ENCODE data around the gene GAL.
"Not testable (repeated sequence)": the region's sequence is repeated elsewhere in the genome, so short reads cannot be mapped to it uniquely, and the experiment has no call there.

GRCh38 chr11:68635172-68635571 lies 49.2 kb upstream of the GAL start:
- not testable (repeated sequence) for TF ChIP-seq CTCF, EZH2 (IDR thresholded peaks at IDR 0.05)

Data from neural progenitor cell (in vitro differentiated cells).